IPS-11a (cell line): ENCODE results near the gene C15orf62.
A peak's percentile ranks its signal among the peaks of the same experiment; 100 is the strongest.

Experiments used
- H3K4me3 ChIP-seq: one replicate; pipeline ENCODE4 v1.5.1; 2013; ENCODE audit warnings: low read depth, low read length, control low read depth

C15orf62 gene

DNA sequence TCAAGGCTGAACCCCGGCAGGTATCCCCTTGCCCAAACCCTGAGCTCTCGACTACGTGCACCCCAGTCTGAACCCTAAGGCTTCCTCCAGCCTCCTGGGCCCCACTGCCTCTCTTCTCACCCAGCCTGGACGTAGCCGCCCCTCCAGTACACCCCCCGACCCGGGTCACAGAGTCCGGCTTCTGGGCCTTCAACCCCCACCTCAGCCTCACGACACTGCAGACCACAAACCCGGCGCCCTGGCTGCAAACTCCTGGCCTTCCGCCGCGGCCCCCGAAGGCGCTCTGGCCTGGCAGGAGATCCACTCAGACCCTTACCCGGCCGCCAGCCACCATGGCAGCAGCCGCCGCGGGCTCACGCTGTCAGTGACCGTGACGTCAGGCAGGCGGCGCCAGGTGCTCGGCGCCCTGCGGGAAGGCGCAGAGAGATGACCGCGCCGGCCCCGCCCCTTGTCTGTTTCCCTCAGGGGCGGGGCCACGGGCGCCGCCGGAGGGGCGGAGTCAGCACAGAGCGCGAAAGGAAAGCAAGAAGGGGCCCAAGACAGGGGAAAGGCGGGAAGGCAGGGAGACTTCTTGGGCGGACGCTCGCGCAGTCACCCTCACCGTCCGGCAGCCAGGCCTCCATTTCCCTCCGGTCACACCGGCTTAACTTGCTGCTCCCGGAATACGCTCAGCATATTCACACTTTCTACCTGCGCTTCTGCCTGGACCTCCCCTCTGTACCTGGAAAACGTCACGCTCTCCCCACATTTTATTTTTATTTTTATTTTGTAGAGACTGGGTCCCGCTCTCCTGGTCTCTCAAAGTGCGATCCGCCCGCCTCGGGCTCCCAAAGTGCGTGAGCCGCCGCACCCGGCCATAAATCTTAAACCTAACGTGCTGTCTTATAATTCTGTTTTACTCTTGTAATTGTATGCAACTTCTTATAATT, 14.6 kb upstream of the C15orf62 start, which contains the start of gene RMDN3:
TSS of gene RMDN3 (minus strand) at position 372 of the 929 bp plus-strand sequence. CDS start 471 bp downstream, outside the sequence.
- H3K4me3 ChIP-seq, result peak within 1 kb of the TSS; percentile 91

- peak overlapping the region; percentile 50 for H3K4me3 ChIP-seq
These were observed 14.0 kb upstream of the C15orf62 start for GRCh38 chr15:40755812-40756208.

- no peak overlapping the region for H3K4me3 ChIP-seq
These were observed 12.8 kb upstream of the C15orf62 start for GRCh38 chr15:40756938-40757337.

- H3K4me3 ChIP-seq, result no peak overlapping the region
These were observed 9.8 kb upstream of the C15orf62 start for GRCh38 chr15:40759961-40760360.

DNA sequence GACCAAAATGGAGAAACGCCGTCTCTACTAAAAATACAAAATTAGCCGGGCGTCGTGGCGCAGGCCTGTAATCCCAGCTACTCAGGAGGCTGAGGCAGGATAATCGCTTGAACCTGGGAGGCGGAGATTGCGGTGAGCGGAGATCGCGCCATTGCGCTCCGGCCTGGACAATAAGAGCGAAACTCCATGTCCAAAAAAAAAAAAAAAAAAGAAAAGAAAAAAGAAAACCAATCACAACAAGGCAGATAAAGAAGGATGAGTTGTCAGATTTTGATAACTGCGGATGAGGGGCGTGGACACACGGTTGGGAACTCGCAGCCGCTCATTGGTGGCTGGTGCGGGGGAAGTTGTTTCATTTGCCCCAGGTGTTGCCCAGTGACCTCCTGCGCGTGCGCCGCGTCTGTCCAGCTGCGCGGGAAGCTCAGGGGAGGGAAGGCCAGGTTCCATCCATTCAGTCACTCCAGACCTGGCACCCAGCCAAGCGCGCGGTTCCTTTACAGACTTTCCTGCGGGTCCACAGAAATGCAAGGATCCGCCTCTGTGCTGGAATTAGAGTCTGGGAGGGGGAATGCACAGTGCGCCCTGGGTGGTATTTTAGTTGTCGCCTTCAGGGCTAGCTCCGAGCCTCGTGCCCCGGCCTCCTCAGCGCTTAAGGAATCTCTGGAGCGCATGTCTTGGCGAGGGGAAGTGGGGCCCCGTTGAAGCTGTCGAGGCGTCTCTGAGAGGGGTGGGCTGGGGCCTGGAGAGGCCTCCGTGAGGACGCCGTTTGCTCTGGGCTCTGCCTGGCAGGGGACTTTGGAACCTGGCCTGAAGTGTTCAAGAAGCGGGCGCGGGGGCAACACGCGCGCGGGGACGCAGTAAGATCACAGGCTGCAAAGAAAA, 6.6 kb upstream of the C15orf62 start:
- peak overlapping the region; percentile 60 for H3K4me3 ChIP-seq

GRCh38 chr15:40763801-40764628, 5.8 kb upstream of the C15orf62 start, which contains the start of gene GCHFR:
TSS of gene GCHFR (plus strand) at chr15:40764068. CDS start at chr15:40764181, 113 bp downstream.
- peak within 1 kb of the TSS; percentile 60 for H3K4me3 ChIP-seq

DNA sequence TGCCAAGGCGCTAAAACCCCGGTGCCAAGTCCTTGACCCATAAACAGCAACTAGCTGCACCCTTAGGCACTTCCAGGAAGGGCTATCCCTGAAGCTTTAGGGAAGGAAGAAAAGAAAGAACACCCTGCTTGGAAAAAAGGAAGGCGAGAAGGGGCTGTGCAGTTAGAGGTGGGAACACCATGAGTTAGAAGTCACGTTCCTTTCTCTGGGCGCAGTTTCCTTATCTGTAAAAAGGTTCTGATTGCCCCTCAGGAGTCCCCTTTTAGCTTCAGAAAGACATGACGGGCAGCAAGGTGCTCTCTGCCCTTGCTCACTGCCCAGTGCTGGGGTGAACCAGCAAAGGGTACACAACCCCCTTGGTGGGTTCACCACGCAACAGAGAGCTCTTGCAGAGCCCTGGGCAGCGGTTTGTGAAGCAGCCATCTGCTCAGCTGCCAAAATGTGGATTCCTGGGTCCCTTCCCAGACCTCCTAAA, 5.1 kb upstream of the C15orf62 start:
- peak overlapping the region; percentile 60 for H3K4me3 ChIP-seq

- H3K4me3 ChIP-seq, result no peak overlapping the region
These were observed 3.5 kb upstream of the C15orf62 start for GRCh38 chr15:40766194-40766815.

DNA sequence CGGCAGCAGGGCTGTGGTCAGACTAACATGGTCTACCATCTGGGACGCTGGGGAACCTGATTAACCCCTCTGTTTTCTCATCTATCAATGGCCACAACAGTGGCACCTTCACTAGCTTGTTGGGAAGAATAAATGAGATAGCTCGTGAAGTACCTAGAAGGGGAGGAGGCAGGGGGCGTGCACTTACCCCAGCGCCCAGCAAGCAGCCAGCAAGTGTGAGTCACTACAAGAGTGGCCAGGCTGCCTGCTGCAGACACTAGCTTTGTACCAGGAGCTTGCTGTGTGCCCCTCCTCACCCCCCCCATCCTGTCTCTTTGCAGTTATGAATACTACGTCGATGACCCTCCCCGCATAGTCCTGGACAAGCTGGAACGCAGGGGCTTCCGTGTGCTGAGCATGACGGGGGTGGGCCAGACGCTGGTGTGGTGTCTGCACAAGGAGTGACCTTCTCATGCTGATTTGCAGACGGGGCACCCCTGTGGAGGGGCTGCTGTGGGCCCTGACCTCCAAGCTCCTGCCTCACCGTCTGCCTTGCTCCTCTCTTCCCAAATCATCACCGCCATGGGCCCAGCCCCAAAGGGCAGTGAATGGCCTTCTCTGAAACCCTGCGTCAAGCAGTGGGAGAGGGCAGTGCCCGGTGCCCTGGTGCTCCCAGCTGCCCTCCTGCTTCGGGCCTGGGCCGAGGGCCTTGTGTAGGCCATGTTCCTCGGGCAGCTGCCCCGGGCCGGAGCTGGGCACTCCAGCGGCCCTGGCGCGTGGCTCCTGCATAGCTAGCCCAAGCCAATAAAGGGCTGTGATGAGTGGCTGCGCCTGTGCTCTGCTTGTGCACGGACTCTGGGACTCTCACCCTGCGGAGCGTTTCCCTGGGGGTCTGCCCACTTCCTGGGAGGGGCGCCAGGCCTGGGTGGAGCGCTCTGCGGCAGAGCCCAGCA, 2.6 kb upstream of the C15orf62 start:
- no peak overlapping the region for H3K4me3 ChIP-seq

- H3K4me3 ChIP-seq, result no peak overlapping the region
These were observed 1.8 kb upstream of the C15orf62 start for GRCh38 chr15:40767838-40768500.

DNA sequence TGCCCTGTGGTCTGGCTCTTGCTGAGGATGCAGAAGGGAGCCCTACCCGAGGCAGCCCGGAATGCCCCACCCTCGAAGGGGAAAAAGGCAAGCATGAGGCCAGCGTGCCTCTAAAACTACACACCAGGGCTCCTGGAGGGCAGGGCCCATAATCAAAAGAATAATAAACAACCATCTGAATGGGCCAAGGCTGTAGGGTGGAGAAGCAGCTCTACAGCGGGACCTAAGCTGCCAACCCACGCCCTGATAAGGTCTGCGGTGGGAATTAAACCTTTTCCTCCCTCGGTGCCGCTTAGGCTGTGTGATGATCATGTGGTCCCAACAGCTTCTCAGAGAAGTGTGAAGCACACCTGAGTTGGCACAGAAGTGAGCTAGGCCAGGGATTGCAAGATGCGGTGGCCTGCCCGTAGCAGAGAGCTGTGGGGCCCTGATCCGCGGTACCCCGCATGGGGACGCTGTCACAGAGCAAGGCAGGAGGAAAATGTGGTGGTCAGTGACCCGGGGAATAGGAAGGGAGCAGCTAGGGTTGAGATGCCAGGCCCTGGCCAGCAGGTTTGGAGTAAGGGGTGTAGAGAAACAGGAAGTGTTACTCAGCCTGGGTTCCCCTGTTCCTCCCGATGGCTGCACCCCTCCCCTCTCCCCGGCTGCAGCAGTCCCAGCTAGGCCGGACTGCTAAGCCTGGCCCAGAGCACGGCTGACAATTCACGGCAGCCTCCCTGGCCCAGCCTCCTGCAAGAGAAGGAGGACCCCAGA, 1.1 kb upstream of the C15orf62 start:
- no peak overlapping the region for H3K4me3 ChIP-seq

GRCh38 chr15:40770147-40770721, 454 bp downstream of the C15orf62 start:
- H3K4me3 ChIP-seq, result no peak overlapping the region

- H3K4me3 ChIP-seq, result no peak overlapping the region
These were observed 1.5 kb downstream of the C15orf62 start for GRCh38 chr15:40771242-40771641.

DNA sequence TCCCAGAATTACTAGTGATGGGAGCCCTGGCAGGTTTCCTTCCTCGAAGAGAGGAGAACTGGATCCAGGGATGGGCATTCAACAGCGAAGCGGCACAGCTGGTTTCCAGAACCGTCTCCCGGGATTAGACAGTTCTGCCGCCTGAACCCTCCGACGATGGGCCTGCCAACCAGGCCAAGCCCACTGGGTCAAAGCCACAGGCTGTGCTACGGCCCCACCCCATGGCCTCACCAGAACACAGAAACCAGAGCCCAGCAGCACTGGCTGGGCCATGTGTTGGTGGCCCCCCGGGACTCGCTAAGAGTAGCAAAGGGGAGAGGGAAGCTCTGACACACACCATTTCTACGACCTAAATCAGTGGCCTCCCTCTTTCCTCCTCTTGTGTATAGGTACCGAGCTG, 2.2 kb downstream of the C15orf62 start:
- no peak overlapping the region for H3K4me3 ChIP-seq

- no peak overlapping the region for H3K4me3 ChIP-seq
These were observed 3.7 kb downstream of the C15orf62 start for GRCh38 chr15:40773496-40773895.

- no peak overlapping the region for H3K4me3 ChIP-seq
These were observed 4.1 kb downstream of the C15orf62 start for GRCh38 chr15:40773902-40774301.

DNA sequence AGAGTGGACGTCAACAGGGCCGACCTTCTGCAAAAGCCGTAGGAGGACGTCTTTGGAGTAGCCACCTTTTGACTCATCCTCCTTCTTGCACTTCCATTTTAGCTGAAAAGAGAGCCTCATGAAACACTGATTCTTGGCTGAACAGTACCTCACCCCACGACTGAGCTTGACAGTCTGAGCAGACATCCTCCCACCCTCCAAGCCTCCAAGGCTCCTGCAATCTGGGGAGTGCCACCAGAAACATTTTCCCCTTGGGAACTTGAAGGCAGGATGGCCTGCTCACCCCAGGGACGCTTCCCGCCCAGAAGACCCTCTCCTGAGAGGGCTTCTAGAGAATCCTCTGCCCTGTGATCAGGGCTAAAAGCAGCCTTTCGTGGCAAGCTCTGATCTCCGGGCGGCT, 5.2 kb downstream of the C15orf62 start:
- H3K4me3 ChIP-seq, result no peak overlapping the region
